Measurements from ENCODE around the gene COMMD8. TPM values are rescaled to one million over a fixed set of nuclear protein-coding genes. Genes with fewer than 3 reads are reported as not detected.

COMMD8 gene
- total and polyA plus RNA-seq, 10 of the 15 experiments (the other 5 are each of a cell fraction or from before 2014, with no cell fraction given), result 27.6 to 156 (median 48.4) TPM

DNA sequence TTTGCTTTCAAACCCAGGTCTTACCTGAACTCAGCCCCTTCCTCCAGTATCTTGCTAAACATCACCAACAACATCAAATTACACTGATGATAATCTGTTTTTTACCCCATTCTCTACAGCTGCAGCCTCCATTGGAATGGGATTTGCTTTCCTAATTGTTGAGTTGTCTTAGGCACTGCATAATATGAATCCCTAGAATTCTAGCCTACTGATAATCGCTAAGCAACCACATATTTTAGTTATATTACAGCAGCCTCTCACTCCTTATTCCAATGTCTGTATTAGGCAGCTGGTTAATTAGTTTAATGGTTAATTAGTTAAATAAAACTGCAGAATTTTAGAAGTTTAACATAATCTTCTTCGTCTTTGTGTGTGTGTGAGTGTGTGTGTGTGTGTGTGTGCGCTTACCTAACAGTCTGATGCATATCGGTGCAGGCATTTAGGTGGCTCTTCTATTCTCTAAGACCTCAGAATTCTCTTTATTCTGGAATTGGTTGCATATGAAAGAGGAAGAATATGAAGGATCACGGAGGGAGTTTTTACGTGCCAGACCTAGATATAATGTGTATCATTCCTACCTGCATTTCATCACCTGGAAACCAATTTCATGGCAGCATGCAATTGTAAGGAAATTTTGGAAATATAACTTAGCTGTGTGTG is 5.3 kb upstream of the COMMD8 start:
- Histone ChIP-seq H4K20me1 (ENCODE audit: control insufficient read depth, insufficient read depth) (no peaks in the 10 kb centered on the region), H3K9ac (ENCODE audit: control insufficient read depth, insufficient read depth, low read length) (no peak overlapping the region), H3K27me3 (replicated peaks in 1 of 2; ENCODE audit: control insufficient read depth in 2 of 2, insufficient read depth in 2 of 2, low read length in 1 of 2) (no peaks in the 10 kb centered on the region), H3K27ac (ENCODE audit: control insufficient read depth, insufficient read depth) (no peak overlapping the region), H3K36me3 (ENCODE audit: control insufficient read depth in 2 of 2, insufficient read depth in 2 of 2, low read length in 1 of 2) (no peaks in the 10 kb centered on the region), H2AFZ (ENCODE audit: control insufficient read depth, low read depth, low read length) (no peak overlapping the region), H3K4me1 (ENCODE audit: control insufficient read depth, insufficient read depth, low read length) (peaks cover 17% of the 10 kb centered on the region), H3K9me3 (replicated peaks; ENCODE audit: control insufficient read depth, insufficient read depth, low read length) (no peaks in the 10 kb centered on the region), H3K4me2 (ENCODE audit: control insufficient read depth, insufficient read depth) (no peak overlapping the region), H3K79me2 (ENCODE audit: control insufficient read depth, insufficient read depth, low read length) (no peaks in the 10 kb centered on the region), H3K4me3 (no peak overlapping the region)
- RAD21 ChIA-PET (ENCODE audit: unreplicated experiment), result no interaction called here
- no peak for TF ChIP-seq KDM1A (IDR thresholded peaks at IDR 0.05; ENCODE audit: borderline replicate concordance)
- TF ChIP-seq NFYB (IDR thresholded peaks at IDR 0.05; ENCODE audit: insufficient read depth, low read depth, low read length), result no peak
- TF ChIP-seq PAX8 (IDR thresholded peaks at IDR 0.05), result no peak
- TF ChIP-seq, protein P1, sequence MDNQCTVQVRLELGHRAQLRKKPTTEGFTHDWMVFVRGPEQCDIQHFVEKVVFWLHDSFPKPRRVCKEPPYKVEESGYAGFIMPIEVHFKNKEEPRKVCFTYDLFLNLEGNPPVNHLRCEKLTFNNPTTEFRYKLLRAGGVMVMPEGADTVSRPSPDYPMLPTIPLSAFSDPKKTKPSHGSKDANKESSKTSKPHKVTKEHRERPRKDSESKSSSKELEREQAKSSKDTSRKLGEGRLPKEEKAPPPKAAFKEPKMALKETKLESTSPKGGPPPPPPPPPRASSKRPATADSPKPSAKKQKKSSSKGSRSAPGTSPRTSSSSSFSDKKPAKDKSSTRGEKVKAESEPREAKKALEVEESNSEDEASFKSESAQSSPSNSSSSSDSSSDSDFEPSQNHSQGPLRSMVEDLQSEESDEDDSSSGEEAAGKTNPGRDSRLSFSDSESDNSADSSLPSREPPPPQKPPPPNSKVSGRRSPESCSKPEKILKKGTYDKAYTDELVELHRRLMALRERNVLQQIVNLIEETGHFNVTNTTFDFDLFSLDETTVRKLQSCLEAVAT (IDR thresholded peaks at IDR 0.05), result no peak
- no TSS peak for BruUV-seq (replicated peaks)
- CTCF ChIA-PET, result interaction anchor here (1.0 kb wide), 2 partner anchors 9 to 21 kb away, joined by 3 read pairs; no protein-coding TSS in a partner anchor
- no peak for FAIRE-seq
- no peak for ATAC-seq
- SMC1A ChIA-PET (ENCODE audit: uncharacterized antibody, unreplicated experiment), result interaction anchor here (0.8 to 7.1 kb wide), 4 partner anchors 10 to 74 kb away, joined by 3 to 62 read pairs (median 16); partner anchors contain the start of gene ATP10D
- POLR2A ChIA-PET, result interaction anchor here (6.2 kb wide), 1 partner anchor 14 kb away, joined by 36 read pairs; the partner anchor contains the start of gene ATP10D
- DNase-seq (ENCODE audit: low read depth, low spot score), result no peak
- intact Hi-C loops (cut with micrococcal nuclease; ENCODE audit: unreplicated experiment) (no loop called here), in situ Hi-C loops (cut with MboI) (no loop called here)
- 96% methylated on average over 6 of the region's 6 CpGs for WGBS (ENCODE audit: insufficient coverage, insufficient replicate concordance, low lambda C conversion rate, missing lambda C conversion rate)
